ENCODE results near the gene TAPT1. TPM values are rescaled to one million over a fixed set of nuclear protein-coding genes. Genes with fewer than 3 reads are reported as not detected.

Gene TAPT1
- polyA plus RNA-seq, 1 donor from 2014 or later, result 34.2 TPM

GRCh38 chr4:16207409-16207808, 18.9 kb downstream of the TAPT1 start:
- no peak overlapping the region for H2AFZ ChIP-seq (ENCODE audit: low read depth, low read length)
- no peaks in the 10 kb centered on the region for H3K36me3 ChIP-seq (ENCODE audit: insufficient read depth, low read length)
- no peaks in the 10 kb centered on the region for H3F3A ChIP-seq (ENCODE audit: insufficient read depth, low read length, poor library complexity, severe bottlenecking)
- TF ChIP-seq POLR2AphosphoS5 (IDR thresholded peaks at IDR 0.05) (no peak), MXI1 (conservative IDR thresholded peaks at IDR 0.05; ENCODE audit: poor library complexity, severe bottlenecking) (no peak), EP300 (conservative IDR thresholded peaks at IDR 0.05; ENCODE audit: poor library complexity, severe bottlenecking) (no peak), RAD21 (conservative IDR thresholded peaks at IDR 0.05) (no peak), TAF1 (IDR thresholded peaks at IDR 0.05; ENCODE audit: low read depth) (no peak), SMC3 (conservative IDR thresholded peaks at IDR 0.05; ENCODE audit: poor library complexity) (no peak), EZH2 (IDR thresholded peaks at IDR 0.05; ENCODE audit: borderline replicate concordance, insufficient read depth, low read length, poor library complexity, severe bottlenecking) (no peak)
- TF ChIP-seq, protein P1, sequence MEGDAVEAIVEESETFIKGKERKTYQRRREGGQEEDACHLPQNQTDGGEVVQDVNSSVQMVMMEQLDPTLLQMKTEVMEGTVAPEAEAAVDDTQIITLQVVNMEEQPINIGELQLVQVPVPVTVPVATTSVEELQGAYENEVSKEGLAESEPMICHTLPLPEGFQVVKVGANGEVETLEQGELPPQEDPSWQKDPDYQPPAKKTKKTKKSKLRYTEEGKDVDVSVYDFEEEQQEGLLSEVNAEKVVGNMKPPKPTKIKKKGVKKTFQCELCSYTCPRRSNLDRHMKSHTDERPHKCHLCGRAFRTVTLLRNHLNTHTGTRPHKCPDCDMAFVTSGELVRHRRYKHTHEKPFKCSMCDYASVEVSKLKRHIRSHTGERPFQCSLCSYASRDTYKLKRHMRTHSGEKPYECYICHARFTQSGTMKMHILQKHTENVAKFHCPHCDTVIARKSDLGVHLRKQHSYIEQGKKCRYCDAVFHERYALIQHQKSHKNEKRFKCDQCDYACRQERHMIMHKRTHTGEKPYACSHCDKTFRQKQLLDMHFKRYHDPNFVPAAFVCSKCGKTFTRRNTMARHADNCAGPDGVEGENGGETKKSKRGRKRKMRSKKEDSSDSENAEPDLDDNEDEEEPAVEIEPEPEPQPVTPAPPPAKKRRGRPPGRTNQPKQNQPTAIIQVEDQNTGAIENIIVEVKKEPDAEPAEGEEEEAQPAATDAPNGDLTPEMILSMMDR (IDR thresholded peaks at IDR 0.05; ENCODE audit: poor library complexity, severe bottlenecking), result no peak
- TF ChIP-seq, protein P2, sequence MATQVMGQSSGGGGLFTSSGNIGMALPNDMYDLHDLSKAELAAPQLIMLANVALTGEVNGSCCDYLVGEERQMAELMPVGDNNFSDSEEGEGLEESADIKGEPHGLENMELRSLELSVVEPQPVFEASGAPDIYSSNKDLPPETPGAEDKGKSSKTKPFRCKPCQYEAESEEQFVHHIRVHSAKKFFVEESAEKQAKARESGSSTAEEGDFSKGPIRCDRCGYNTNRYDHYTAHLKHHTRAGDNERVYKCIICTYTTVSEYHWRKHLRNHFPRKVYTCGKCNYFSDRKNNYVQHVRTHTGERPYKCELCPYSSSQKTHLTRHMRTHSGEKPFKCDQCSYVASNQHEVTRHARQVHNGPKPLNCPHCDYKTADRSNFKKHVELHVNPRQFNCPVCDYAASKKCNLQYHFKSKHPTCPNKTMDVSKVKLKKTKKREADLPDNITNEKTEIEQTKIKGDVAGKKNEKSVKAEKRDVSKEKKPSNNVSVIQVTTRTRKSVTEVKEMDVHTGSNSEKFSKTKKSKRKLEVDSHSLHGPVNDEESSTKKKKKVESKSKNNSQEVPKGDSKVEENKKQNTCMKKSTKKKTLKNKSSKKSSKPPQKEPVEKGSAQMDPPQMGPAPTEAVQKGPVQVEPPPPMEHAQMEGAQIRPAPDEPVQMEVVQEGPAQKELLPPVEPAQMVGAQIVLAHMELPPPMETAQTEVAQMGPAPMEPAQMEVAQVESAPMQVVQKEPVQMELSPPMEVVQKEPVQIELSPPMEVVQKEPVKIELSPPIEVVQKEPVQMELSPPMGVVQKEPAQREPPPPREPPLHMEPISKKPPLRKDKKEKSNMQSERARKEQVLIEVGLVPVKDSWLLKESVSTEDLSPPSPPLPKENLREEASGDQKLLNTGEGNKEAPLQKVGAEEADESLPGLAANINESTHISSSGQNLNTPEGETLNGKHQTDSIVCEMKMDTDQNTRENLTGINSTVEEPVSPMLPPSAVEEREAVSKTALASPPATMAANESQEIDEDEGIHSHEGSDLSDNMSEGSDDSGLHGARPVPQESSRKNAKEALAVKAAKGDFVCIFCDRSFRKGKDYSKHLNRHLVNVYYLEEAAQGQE (IDR thresholded peaks at IDR 0.05; ENCODE audit: borderline replicate concordance), result no peak
- no peaks in the 10 kb centered on the region for H4K20me1 ChIP-seq (ENCODE audit: insufficient read depth)
- H3K9ac ChIP-seq (ENCODE audit: low read length), result no peak overlapping the region
- H3K79me2 ChIP-seq (replicated peaks; ENCODE audit: insufficient read depth, low read length), result no peaks in the 10 kb centered on the region
- H3K4me2 ChIP-seq (ENCODE audit: low read length), result no peak overlapping the region
- no peaks in the 10 kb centered on the region for H3K9me2 ChIP-seq (ENCODE audit: insufficient read depth, low read length)
- H3K27me3 ChIP-seq (ENCODE audit: insufficient read depth, low read depth, low read length), result no peaks in the 10 kb centered on the region
- H3K9me3 ChIP-seq (ENCODE audit: low read length), result no peaks in the 10 kb centered on the region
- no peak overlapping the region for H3K4me3 ChIP-seq (ENCODE audit: low read length)
- H3K27ac ChIP-seq (ENCODE audit: low read length), result no peak overlapping the region

DNA sequence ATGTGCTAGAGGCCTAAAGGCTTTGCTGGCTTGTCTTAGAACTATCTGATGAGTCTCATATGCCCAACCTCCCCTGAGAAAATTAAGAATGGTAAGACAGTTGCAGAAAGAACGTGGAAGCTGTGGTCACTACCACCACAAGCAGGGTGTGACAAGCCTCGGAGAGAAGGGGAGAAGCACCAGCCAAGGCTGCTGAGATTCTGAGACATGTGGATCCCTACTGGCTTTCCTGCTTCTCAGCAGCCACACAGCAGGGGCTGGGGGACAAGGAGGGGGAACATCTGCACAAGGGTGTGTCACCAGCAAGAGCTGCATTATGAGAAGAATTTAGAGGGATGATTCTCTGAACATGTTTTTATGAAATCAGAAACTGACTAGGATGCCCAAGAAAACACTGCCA, 19.4 kb downstream of the TAPT1 start:
- Histone ChIP-seq H3K4me2 (ENCODE audit: low read length) (no peak overlapping the region), H2AFZ (ENCODE audit: low read depth, low read length) (no peak overlapping the region), H3K9me2 (ENCODE audit: insufficient read depth, low read length) (no peaks in the 10 kb centered on the region), H3F3A (ENCODE audit: insufficient read depth, low read length, poor library complexity, severe bottlenecking) (no peaks in the 10 kb centered on the region), H3K9me3 (ENCODE audit: low read length) (no peaks in the 10 kb centered on the region), H4K20me1 (ENCODE audit: insufficient read depth) (no peaks in the 10 kb centered on the region), H3K9ac (ENCODE audit: low read length) (no peak overlapping the region), H3K36me3 (ENCODE audit: insufficient read depth, low read length) (no peaks in the 10 kb centered on the region), H3K79me2 (replicated peaks; ENCODE audit: insufficient read depth, low read length) (no peaks in the 10 kb centered on the region), H3K27me3 (ENCODE audit: insufficient read depth, low read depth, low read length) (no peaks in the 10 kb centered on the region), H3K27ac (ENCODE audit: low read length) (no peak overlapping the region), H3K4me3 (ENCODE audit: low read length) (no peak overlapping the region)
- TF ChIP-seq POLR2AphosphoS5 (IDR thresholded peaks at IDR 0.05), result no peak
- TF ChIP-seq, protein P1 (IDR thresholded peaks at IDR 0.05; ENCODE audit: poor library complexity, severe bottlenecking), result no peak
- TF ChIP-seq EP300 (conservative IDR thresholded peaks at IDR 0.05; ENCODE audit: poor library complexity, severe bottlenecking), result no peak
- TF ChIP-seq RAD21 (conservative IDR thresholded peaks at IDR 0.05), result no peak
- no peak for TF ChIP-seq EZH2 (IDR thresholded peaks at IDR 0.05; ENCODE audit: borderline replicate concordance, insufficient read depth, low read length, poor library complexity, severe bottlenecking)
- TF ChIP-seq SMC3 (conservative IDR thresholded peaks at IDR 0.05; ENCODE audit: poor library complexity), result no peak
- TF ChIP-seq TAF1 (IDR thresholded peaks at IDR 0.05; ENCODE audit: low read depth), result no peak
- TF ChIP-seq, protein P2 (IDR thresholded peaks at IDR 0.05; ENCODE audit: borderline replicate concordance), result no peak
- no peak for TF ChIP-seq MXI1 (conservative IDR thresholded peaks at IDR 0.05; ENCODE audit: poor library complexity, severe bottlenecking)
